GM19455 (cell line): Measurements from ENCODE around the gene NME7.
A peak's percentile ranks its signal among the peaks of the same experiment; 100 is the strongest.

Source experiments
- ATAC-seq: cut with Tn5 transposase; IDR thresholded peaks from one replicate; pipeline ENCODE4 v1.9.1; 2021; ENCODE audit not compliant: unreplicated experiment

NME7 gene

DNA sequence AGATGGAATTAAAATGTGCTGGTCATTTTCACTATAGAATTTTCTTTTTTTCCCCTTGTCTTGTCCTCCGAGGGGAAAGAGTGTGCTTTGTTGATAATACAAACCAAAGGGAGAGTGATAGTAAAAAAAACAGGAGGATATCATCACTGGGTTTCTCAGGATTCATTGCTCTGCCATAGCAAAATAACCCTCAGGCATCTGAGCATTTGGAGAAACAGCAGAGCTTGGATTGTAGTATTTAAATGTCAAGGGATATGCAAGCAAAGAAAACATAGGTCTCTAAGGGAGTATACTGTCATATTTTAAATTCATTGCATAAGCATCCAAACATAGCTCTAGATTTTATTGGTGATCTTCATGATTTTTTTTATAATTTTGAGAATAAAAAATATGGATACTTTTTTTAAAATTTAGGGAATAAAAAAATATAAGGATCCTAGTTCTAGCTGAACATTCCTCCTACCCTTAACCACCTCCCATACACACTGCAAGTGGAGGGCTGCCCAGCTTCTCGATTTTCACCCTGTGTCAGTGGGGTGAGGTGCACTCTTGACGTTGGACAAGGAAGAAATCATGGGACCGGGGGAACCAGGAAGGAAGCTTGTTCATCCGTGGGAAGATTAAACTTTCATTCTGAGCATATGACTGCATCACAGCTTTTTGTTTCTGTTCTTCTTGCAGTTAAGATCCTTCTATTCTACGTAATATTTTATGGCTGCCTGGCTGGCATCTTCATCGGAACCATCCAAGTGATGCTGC lies 256.7 kb downstream of the NME7 start:
- no peak for ATAC-seq

DNA sequence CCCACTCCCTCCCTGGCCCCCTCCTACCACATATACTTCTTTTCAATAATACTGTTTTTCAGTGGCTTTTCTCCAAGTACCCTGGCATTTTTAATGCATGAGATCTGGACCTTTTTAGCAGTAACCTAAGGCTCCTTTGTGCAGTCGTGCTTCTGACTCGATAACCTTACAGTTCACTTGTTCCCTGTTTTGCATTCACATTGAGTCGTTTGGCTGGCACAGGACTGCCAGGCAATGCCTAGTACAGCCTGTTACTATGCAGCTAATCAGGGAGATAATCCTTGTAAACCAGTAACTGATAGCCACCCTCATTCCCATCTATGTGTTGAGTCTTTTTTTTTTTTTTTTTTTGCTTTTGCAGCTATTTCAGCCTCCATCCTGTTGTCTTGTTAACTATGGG lies 257.4 kb downstream of the NME7 start:
- no peak for ATAC-seq

DNA sequence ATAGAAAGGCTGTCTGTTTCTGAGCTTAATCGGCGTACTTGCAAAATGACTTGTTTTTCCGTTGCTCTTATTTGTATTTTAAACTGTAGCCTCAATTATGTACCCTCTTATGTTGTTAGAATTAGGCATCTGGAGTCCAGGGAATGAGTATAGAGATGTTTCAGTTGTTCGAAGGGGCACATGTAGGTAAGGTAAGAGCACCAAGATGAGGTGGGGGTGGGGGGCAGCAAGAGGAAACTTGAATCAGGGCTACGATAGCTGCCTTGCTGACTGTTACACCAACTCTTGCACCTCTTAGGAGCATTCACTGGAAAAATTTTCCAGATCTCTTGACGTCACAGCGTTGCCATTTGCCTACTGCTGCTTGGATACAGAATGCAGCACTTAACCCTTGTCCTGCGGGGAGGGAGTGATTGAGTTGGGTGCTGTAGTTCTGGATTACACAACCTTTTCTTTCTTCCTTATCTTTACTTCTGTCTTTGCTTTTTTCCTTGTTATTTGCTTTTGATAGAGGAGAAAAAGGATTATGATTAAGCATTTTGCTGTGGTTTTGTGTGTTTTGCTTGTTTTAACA lies 257.9 kb downstream of the NME7 start:
- ATAC-seq: no peak

DNA sequence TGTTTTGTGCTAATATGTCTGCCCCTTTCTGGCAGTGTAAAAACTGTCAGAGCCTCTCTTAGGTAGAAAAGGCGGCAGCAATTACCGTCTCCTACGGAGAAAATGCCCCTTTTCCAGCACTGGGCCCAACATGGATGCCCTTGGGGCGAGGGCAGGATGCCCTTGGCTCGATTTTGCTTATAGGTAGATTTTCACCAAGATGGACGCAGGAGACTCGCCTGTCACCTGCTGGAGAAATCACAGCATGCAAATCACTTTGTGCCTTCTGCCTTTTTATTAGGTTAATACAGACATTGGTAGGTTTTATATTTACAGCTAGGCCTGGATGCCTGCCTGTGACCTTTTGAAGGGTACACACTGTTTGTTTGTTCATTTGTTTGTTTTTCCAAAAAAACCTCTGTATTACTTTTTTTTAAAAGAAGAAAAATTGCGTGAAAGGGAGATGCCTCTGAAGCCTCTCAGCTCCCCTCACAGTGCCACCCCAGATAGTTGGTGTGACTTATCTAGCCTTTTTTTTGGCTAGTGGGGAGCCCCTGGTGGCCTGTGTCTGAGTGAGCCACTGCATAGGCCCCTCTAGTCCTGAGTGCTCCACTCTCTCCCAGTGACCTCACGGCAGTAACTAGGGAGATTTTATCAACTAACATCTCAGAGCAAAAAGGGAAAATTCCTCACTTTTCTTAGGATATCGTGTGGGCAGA lies 258.6 kb downstream of the NME7 start:
- ATAC-seq: no peak

DNA sequence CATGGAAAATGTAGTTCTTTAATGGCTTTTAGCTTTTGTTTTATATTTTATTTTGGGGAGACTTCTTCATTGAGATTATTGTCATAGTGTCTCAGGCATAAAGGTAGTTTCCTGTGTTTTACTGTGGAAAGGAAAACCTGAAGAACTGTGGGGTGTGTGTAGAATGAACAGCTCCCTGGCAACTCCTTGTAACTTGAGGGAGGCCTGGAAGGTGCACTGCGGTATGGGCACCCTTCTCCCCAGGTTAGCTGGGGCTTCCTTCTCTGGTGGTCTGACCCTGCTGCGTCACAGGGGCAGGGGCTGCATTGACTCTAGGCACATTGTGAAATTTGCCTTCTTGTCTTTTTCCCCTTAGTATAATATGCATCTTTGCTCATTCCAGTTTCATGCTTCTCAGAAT lies 259.4 kb downstream of the NME7 start:
- ATAC-seq: no peak

DNA sequence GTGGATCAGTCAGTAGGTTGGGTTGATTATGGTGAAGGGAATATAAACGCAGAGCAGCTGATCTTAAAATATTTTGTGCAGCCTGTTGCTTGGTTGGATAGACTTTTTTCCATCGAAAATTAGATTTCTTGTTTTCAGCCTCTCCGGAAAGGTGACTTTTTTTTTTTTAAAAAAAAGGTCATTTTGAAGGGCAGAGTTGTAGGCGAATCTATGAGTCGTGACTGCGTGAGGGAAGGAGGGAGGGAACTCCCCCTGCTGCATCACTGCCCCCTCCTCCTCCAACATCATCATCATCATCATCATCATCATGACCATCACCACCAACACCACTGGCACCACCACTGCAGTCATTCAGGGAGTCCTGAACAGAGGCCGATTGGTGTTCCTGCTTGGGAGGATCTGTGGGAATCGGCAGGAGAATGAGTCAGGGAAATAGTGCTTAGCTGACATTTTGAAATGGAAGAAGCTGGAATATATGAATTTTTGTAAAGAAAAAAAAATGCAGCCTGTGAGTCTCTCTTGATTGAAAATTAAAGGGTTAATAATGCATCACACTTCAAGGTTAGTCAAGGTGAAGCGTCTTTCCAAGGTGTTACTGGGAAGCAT lies 259.9 kb downstream of the NME7 start:
- no peak for ATAC-seq

DNA sequence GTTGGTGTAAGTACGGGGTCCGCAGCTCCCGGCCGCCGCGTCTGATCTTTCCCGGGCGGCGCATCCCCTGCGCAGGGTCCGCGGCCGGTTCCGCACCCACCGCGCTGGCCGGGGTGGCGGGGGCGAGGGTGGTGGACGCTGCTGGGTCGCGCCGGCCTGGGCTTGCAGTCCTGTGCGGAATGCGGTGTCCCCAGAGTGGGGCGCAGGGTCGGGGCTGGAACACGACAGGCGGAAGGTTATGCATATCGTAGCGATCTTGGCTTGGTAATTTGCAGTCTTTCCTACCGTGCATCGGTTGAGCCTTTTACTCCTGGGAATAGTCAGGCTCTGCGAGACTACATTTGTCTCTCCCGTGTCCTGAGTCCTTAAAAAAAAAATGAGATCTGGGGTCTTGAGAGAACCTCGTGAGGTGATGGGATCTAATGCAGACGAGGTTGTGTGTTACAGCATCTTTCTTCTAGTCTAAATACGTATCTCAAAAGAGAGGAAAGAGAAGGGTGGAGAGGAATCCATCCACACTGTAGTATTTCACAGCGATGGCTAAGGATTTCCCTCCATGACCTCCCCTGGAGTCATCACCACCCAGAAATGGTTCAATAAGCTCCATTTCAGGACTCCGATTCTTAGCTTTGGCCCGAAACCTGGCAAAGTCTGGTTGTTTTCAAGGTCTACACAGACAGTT lies 260.5 kb downstream of the NME7 start:
- ATAC-seq: no peak

DNA sequence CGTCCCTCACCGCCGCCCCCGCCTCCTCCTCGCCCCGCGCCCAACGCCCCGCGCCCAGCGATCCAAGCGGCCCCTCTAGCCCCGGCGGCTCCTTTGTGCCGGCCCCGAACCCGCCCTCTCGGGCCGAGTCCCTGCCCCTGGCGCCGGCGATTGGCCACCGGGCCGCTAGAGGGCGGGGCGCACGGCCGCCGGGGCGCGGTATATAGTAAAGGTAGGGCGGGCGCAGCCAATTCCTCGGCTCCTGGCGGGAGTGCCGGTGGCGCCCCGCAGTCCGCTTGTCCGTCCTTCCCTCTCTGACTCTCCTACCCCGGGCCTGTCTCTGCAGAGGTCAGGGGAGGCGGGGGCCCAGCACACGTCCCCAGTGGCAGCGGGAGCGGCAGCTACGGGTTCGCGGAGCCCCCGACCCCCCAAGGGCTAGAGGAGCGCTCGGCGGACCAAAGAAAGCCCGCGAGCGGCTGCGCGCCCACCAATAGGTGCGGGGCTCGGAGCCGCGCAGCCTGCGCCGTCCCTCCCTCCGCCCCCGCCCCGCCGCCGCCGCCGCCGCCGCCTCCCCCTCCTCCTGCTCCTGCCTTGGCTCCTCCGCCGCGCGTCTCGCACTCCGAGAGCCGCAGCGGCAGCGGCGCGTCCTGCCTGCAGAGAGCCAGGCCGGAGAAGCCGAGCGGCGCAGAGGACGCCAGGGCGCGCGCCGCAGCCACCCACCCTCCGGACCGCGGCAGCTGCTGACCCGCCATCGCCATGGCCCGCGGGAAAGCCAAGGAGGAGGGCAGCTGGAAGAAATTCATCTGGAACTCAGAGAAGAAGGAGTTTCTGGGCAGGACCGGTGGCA lies 261.3 kb downstream of the NME7 start, which contains the start of gene ATP1B1:
Gene ATP1B1 (plus strand): TSS at position 596 of the 826 bp plus-strand sequence. CDS start 140 bp downstream, at position 736.
- ATAC-seq: peak; percentile 84

DNA sequence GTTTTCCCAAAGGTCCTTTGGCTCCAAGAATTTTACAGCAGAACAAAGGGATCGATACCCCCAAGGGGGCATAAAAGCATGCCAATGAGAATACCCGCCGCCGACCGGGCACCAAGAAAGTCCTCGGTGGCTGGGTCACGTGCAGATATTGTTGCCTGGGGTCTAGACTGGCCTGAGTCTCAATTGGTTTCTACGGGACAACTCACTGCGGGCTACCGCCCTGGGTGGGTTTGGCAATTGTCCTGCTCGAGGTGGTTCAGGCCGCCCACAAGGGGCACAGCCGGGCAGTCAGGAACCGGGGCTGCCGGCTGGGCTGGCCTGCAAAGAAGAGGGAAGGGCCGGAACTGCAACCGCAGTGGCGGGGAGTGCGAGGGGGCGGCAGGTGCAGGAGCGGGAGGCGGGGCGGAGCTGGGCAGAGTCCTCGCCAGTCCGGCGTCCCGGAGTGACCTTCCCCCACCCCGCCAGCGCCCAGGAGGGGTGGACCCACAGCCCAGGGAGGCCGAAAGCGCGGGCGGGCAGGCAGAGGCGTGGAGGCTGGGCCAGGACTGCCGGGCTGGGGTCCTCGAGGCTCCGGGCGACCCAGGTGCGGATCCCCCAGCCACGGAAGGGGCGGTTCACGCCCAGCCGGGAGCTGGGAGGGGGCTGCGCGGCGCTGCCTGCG lies 262.0 kb downstream of the NME7 start:
- peak; percentile 28 for ATAC-seq

DNA sequence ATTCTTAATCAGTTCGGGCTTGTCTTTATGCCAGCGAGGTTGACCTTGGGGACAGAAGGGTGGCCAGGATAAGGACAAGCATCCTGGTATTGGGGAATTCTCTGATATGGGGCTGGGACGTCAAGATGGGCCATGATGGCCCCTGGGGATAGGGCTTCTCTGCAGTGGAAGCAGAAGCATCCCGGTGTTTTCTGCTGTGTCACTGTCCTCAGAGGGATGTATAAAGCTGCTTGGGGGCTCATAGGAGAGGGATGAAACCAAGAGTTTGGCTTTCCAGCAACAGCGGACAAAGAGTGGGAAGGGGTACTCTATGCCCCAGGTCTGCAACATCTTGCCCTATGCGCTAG lies 262.5 kb downstream of the NME7 start:
- ATAC-seq: no peak

DNA sequence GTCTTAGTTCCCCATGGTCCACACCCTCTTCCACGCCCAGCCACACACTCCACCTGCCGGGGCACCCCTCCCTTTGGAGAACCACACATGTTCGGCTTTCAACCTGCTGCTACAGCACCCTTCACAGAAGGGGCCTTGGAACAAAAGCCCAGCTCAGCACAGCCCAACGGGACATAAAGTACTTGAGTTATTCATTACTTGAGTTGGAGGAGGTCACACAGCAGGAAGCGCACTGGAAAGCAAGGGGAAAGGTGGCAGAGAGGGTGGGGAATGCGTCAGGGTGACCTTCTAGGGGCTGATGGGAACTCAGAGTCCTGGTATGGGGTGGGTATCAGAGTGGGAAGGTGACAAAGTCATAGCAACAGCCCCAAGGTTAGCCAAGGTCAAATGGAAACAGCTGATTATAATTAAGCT lies 264.1 kb downstream of the NME7 start:
- no peak for ATAC-seq

DNA sequence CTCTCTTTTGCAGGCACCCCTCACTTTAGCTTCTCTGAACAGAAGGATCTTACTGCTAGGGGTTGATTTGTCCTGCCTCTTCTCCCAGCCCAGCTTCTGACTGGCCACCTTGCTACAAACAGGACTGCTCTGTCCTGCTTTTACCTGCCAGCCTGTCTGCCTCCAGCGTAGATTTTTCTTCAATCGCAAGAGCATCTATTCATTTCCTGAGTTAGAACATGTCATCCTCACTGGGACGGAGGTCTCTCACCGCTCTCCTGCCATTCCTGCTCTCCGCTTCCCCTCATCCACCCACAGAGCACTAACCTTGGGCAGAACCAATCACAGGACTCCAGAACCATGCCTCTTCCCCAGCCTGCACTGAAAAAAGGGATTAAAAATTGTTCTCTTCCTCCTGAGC lies 264.6 kb downstream of the NME7 start:
- ATAC-seq: no peak

DNA sequence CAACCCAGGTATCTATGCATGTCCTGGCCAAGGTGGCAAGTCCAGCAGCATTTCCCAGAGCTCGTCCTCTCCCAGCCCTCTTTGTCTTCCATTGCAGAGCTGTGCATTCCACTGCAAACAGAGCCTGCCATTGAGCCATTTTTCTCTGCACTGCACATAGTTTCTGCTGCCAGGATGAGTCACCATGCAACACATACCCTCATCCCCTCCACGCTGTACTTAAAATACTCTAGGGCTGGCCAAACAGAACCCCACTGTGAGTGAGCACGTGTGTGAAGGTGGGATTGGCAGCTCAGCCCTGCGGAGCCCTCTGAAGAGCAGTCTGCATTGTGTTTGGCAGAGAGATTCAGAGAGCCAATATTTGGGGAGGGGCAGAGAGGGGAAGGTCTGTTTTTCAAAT lies 265.0 kb downstream of the NME7 start:
- ATAC-seq: no peak

DNA sequence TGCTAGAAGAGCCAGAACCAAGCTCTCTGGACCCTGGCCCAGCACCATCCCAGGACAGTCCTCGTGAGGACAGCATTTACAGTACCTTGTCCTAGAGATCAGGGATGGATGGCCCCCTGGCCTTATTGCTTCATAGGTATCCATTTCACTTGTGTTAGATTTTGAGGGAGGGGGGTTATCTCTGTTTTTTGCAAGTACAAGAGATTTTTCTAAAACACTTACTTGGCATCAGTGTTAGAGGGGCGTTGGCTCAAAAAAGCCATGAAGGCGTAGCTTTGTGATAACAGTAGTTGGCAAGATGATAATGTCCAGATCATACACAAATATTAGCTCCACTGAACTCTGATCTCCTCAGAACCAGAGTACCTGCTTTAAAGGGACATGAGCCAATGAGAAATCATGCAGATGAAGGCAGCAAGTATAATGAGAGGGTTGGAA lies 266.9 kb downstream of the NME7 start:
- no peak for ATAC-seq

DNA sequence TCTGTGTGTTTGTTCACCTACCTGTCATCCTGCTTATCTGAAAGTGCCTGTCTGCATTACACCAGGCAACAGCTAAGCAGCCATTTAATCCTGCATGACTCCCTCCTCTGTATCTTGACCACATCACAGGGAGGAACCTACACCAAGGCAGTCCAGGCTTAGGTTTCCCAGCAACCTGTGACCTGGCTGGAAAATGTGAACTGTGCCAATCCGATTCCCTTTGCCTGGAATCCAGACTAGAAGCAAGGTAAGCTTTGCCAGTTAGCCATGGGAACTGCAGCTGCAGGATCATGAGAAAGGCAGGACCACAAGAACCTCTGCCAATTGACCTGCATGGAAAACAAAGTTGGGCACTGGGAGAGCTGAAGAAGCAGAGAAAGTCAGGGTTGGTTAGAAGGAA lies 267.4 kb downstream of the NME7 start:
- no peak for ATAC-seq

DNA sequence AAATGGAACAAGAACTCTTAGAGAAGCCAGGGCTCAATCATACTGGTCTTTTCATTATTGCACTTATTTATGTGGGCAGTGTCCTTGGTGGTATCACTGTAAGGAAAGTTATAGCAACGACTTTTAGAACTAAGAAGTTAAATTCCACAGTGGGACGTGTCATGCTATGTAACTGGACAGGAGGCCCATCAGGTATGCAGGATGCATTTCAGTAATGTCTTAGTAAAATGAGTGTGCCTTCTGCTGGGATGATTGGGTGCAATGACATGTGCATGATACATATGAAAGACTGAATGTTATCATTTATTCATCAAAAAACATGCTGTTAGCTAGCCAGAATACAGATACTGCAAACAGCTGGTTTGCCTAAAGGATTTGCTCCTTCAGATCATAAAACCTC lies 268.0 kb downstream of the NME7 start:
- no peak for ATAC-seq

DNA sequence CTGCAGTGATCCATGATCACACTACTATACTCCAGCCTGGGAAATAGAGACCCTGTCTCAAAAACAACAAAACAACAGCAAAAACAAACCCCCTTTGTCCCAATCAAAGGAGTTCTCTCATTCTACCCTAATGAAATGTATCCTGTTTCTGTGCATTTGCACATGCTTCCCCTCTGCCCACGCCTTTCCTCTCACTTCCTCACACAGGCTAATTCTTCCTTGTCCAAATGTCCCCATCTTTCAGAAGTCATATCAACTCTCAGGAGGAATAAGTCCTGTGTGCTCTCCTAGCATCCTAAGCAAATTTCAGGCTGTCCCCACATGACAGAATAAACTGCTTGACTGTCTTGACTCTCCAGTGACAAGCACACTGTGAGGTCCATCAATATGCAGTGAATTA lies 269.2 kb downstream of the NME7 start:
- ATAC-seq: no peak

DNA sequence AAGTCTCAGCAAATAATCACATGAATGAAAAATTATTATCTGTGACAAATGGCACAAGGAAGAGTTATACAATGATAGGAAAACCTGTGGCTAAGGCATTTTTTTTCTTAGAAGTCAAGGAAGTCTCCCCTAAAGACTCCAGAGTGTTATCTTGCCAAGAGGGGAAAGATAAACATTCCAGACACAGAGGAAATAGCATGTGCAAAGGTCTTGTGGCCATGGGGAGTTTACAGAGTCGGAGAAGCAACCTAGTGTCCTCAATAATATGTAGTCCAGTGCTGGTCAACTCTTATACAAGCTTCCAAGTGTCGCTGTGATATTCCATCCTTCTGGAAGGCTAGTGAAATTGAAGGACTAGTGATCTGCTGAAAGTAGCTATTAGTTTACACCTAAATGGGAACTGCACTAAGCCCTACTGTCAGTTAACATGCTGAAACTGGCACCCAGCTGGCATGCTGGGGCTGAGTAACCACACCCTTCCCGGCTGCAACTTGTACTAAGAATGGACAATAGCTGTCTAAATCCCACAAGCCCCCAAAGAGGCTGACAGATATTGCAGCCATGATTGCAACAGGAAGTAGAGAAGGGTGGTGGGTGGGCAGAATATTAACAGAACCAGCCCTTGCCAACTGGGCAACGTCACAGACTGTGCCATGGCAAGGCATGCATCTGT lies 272.6 kb downstream of the NME7 start:
- ATAC-seq: no peak

DNA sequence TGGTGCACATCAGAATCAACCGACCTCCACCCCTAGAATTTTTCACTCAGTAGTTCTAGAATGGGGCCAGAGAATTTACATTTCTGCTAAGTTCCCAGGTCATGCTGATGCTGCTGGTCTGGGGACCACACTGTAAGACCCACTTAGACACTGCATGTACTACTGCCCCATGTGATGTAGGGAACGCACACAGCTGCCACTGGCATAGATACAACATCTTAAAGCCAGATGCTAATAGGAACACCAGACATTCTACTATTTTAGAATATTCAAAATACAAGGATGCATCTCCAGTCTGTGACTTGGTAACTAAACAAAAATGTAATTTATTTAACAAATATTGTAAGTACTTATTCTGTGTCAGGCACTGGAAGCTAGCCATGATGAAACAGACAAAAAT lies 275.2 kb downstream of the NME7 start:
- ATAC-seq: no peak
